ENCODE results near the gene BLTP3A.
"Not testable (repeated sequence)": the region's sequence is repeated elsewhere in the genome, so short reads cannot be mapped to it uniquely, and the experiment has no call there.

BLTP3A gene, protein sequence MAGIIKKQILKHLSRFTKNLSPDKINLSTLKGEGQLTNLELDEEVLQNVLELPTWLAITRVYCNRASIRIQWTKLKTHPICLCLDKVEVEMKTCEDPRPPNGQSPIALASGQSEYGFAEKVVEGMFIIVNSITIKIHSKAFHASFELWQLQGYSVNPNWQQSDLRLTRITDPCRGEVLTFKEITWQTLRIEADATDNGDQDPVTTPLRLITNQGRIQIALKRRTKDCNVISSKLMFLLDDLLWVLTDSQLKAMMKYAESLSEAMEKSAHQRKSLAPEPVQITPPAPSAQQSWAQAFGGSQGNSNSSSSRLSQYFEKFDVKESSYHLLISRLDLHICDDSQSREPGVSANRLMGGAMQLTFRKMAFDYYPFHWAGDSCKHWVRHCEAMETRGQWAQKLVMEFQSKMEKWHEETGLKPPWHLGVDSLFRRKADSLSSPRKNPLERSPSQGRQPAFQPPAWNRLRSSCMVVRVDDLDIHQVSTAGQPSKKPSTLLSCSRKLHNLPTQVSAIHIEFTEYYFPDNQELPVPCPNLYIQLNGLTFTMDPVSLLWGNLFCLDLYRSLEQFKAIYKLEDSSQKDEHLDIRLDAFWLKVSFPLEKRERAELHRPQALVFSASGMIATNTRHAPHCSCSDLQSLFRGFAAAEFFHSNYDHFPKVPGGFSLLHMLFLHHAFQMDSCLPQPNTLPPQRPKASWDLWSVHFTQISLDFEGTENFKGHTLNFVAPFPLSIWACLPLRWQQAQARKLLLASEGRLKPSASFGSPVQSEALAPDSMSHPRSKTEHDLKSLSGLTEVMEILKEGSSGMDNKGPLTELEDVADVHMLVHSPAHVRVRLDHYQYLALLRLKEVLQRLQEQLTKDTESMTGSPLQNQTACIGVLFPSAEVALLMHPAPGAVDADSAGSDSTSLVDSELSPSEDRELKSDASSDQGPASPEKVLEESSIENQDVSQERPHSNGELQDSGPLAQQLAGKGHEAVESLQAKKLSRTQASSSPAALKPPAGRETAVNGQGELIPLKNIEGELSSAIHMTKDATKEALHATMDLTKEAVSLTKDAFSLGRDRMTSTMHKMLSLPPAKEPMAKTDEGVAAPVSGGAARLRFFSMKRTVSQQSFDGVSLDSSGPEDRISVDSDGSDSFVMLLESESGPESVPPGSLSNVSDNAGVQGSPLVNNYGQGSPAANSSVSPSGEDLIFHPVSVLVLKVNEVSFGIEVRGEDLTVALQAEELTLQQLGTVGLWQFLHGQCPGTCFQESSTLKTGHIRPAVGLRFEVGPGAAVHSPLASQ (N-terminal part only)

DNA sequence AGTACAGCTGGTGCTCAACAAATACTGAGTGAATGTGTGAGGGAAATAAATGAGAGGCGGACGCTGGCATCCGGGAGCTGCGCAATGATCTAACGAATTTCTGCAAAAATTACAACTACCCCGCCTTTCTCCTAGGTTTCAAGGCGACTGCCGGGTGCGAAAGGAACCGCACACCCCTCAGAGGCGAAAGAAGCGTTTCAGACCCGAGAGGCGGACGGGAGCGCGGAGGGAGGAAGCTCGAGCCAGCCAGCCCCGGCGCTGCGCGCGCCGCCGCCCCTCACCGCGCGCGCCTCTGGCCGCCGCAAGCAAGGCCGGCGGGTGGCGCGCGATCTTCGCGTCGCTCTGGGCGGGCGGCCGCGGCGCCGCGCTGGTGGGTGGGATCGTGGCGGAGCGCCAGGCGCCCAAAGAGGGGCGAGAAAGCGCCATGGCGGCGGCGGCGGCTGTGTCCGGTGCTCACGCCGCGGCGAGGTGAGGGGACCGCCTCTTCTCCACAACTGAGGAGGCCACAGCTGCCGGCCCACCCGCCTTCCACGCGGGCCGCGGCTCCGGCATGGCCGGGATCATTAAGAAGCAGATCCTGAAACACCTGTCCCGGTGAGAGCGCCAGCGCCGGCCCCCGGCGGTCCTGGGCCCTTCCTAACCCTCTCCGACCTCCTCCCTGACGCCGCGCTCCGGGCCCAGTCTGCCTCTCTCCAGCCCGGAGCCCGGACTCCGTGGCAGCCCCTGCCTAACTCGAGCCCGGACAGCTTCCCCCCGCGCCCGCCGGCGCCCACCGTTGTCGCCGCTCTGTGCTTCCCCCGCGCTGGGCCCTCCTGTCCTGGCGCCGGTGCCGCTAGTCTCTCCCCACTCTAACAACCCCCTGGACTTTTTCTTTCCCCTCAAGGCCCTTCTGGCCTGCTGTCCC, at the start of gene BLTP3A:
Gene BLTP3A, plus strand, starts transcription at position 383 of the 904 bp plus-strand sequence. Its CDS starts 168 bp downstream, at position 551.
- peak in 13 of 14 donors; percentile 28 to 82 (median 71) for DNase-seq

DNA sequence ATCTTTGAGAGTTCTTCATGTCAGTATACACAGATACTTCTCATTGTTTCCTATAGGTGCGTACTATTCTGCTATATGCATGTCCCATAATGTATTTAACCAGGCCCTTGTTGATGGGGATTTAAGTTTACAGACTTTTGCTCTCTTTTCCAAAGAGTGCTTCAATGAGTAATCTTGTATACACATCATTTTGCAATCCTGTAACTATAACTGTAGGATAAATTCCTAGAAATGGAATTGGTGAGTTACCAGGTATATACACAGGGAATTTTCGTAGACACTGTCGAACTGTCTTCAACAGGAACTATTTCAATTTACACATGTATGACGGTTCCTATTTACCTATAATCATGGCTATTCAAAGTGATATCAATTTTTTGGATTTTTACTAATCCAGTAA, 49.8 kb upstream of the BLTP3A start:
- DNase-seq = no peak

DNA sequence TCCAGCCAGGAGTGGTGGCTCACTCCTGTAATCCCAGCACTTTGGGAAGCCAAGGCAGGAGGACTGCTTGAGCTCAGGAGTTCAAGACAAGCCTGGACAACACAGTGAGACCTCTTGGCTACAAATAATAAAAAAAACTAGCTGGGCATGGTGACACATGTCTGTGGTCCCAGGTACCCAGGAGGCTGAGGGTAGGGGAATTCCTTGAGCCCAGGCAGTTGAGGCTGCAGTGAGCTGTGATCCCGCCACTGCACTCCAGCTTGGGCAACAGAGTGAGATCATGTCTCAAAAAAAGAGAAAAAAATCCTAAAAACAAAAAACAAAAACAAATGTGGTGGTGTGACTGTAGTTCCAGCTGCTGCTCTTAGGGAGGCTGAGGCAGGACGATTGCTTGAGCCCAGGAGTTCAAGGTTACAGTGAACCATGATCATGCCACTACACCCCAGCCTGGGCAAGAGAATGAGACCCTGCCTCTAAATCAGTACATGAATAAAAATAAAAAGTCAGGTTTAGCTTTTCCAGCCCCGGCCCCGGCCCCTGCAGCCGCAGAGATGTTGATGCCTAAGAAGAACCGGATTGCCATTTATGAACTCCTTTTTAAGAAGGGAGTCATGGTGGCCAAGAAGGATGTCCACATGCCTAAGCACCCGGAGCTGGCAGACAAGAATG, 48.1 kb upstream of the BLTP3A start:
- DNase-seq = no peak

DNA sequence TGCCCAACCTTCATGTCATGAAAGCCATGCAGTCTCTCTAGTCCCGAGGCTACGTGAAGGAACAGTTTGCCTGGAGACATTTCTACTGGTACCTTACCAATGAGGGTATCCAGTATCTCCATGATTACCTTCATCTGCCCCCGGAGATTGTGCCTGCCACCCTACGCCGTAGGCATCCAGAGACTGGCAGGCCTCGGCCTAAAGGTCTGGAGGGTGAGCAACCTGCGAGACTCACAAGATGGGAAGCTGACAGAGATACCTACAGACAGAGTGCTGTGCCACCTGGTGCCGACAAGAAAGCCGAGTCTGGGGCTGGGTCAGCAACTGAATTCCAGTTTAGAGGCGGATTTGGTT, 47.6 kb upstream of the BLTP3A start:
- DNase-seq = not testable (repeated sequence)

DNA sequence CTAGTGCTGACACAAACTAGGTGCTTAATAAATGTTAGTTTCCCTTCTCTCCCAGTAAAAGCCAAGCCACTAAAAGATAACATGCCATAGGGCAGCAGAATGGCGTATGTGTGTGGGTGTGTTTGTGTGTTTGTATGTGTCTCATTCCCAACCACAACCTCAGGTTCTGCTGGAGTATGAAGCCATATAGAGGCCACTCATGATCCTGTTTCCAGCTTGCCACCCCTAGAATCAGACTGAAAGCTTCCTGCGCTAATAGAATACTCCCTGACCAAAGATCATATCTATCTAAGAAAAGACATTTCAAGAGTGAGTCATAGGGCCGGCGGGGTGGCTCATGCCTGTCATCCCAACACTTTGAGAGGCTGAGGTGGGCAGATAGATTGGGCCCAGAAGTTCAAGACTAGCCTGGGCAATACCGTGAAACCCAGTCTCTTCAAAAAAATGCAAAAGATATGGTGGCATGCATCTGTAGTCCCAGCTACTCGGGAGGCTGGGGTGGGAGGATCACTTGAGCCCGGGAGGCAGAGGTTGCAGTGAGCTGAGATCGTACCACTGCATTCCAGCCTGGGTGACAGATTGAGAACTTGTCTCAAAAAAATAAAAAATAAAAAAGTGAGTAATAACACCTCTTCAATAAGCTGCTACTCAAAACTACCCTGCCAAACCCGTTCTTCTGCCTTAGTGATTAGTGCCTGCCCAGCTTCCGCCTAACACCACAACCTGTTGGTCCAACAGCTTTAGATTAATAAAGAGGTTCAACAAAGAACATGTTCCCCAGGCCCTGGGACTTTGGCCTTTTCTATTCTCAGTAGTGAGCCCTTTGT, 46.4 kb upstream of the BLTP3A start:
- DNase-seq = no peak

DNA sequence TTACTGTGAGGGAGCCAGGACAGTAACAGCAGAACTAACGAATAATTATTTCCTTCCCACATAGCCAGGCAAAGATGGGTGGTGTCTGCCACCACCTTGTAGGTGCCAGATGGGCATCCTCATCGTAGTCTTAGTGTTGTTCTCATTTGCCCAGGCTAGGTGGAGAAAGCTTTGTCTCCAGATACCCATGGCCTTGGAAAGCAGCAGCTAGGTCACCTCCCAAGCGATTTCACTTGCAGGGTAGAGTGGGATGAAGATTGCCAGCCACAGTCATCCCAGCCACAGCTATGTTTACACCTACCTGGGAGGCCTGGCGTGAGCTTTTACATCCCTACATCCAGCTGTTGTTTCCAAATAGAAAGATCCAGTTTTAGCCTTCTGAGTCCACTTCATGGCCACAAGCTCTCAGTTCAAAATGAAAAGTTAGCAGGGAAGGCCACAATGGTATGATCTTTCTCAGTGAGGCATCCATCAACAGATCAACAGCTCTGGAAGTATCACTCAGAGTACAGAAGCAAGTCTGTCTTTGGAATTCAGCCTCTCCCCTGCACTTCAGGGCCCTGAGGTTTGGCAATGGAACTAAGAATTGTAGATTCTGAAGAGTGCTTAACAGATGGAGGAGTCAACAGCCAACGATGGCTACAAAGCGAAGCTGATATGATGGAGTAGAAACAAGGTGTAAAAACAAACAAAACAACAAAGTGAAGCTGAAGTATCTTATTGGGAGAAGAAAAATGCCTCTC, 45.6 kb upstream of the BLTP3A start:
- no peak for DNase-seq

DNA sequence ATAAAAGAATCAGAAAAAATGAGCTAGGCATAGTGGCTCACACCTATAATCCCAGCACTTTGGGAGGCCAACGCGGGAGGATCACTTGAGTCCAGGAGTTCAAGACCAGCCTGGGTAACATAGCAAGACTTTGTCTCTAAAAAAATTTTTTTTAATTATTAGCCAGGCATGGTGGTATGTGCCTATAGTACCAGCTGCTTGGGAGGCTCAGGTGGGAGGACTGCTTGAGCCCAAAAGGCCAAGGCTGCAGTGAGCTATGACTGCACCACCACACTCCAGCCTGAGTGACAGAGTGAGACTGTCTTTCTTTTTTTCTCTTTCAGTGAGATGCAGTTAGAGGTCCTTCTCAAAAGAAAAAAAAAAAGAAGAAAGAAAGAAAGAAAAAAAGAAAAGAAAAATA, 43.1 kb upstream of the BLTP3A start:
- no peak for DNase-seq

DNA sequence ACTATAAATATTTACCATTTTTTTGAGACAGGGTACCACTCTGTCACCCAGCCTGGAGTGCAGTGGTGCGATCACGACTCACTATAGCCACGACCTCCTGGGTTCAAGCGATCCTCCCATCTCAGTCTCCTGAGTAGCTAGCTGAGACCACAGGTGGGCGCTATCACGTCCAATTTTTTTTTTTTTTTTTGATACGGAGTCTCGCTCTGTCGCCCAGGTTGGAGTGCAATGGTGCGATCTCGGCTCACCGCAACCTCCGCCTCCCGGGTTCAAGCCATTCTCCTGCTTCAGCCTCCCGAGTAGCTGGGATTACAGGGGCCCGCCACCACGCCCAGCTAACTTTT, 35.4 kb upstream of the BLTP3A start:
- peak in 1 of 14 donors; percentile 23 for DNase-seq

DNA sequence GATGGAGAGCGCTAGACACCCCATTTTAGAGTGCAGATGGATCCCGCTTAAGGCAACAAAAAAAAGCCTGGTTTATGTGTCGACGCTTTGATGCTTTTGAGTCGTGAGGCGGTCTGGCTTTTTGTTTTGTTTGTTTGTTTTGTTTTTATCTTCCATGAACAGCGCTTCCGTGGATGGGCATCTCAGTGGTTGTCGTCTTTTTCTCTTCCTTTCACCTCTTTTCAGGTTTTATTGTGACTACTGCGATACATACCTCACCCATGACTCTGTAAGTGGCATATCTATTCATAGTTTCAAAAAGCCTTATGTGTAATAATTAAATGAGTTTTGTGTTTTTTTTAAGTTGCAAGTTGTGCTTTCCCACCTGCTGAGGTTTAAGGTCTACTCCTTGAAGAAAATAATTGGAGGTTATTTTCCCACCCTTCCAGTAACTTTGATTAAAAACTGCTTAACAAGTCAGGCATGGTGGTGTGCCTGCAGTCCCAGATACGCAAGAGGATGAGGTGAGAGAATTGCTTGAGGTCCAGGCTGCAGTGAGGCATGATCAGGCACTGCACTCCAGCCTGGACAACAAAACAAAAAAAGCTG, 34.1 kb upstream of the BLTP3A start:
- DNase-seq = no peak

DNA sequence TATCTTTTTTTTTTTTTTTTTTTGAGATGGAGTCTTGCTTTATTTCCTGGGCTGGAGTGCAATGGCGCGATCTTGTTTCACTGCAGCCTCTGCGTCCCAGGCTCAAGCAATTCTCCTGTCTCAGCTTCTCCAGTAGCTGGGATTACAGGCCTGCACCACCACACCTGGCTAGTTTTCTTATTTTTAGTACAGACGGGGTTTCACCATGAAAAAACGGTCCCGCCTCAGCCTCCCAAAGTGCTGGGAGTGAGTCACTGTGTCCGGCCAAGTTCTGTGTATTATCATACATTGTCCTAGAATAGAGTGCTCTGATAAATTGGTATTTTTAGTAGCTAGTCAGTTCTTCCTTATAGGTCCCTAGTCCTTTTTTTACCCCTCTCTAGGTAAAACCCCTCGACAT, 31.8 kb upstream of the BLTP3A start:
- no peak for DNase-seq

DNA sequence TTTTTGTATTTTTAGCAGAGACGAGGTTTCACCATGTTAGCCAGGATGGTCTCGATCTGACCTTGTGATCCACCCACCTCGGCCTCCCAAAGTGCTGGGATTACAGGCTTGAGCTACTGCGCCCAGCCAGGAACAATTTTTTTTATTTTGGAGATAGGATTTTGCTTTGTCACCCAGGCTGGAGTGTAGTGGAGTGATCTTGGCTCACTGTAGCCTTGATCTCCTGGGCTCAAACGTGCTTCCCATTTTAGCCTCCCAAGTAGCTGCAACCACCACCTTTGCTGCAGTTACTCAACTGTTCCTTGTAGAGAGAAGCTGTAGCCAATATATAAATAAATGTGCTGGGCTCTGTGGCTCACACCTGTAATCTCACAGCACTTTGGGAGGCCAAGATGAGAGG, 30.2 kb upstream of the BLTP3A start:
- not testable (repeated sequence) for DNase-seq

DNA sequence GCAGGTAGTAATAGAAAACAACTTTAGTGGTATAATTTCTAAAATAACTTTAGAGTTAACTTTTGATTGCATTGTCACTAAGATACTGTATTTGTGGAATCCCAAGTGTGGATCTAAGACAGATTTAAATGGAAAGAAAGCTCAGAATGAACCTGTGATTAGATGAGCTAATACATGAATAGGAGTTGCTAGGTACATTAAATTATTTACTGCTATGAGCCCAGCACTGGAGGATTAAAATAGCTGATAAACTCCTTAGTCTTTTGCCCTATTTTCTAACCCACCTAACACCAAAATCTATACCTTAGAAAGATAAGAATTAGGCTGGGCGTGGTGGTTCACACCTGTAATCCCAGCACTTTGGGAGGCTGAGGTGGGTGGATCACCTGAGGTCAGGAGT, 23.7 kb upstream of the BLTP3A start:
- no peak for DNase-seq

DNA sequence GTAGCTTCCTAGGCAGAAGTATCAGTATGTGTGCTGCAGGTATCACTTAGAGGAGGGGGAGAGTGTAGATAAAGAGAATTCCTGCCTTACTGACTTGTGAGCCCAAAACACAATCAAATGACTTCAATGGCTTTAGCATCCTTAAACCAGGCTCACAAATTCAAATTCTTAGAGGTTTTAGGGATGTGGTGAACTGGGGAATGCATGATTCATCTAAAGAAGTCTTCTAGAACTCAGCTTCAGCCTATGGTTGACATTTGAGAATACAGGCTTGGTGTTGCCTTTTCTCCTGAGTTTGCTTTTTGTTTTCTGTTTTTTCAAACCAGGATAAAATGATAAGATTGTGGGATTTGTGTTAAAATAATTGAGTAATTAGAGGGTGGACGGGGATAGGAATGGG, 20.2 kb upstream of the BLTP3A start:
- no peak for DNase-seq

DNA sequence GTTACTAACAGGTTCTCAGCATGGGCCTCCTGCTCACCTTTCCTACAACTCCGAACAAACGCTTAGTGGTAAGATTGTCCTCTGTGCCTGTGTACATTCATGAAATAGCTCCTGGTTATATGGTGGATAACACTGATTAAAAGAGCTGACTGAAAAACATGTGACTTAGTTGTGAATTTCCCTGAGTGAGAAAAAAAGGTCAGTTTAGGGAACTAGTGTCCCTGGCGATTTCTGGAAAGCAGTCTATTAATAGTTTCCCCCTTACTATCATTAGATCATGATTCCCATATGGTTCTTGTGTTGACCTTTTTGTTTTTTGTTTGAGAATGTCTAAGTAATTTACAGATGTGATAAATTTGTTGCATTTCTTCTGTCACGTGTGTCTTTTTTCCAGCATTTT, 18.9 kb upstream of the BLTP3A start:
- no peak for DNase-seq

DNA sequence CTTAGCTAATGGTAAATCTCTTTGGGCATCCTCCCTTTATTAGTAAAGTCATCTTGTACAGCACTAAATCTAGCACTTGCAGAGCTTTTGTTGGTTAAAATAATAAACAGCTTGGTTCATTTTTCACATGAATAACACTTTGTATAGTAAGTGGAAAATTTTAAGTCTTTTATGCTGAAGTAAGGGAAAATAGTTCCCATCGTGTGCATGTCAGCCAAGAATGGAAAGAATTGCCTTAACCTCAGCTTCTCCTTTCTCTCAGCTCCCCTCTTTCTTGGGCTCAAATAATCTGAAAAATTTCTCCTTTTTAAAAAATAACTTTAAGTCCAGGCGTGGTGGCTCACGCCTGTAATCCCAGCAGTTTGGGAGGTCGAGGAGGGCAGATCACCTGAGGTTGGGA, 18.0 kb upstream of the BLTP3A start:
- DNase-seq = no peak

DNA sequence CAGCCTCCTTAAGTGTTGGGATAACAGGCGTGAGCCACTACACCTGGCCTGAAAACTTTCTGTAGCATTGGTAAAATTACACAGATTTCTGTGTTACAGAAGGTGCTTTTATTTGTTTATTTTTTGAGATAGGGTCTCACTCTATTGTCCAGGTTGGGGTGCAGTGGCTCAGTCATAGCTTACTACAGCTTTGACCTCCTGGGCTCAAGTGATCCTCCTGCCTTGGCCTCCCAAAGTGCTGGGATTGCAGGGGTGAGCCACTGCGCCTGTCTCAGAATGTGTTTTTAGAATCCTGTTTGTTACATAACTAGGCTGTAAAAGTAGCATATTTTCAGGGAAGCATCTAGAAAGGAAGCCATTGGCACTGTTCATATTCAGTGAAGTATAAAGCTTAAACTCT, 16.9 kb upstream of the BLTP3A start:
- DNase-seq = no peak

DNA sequence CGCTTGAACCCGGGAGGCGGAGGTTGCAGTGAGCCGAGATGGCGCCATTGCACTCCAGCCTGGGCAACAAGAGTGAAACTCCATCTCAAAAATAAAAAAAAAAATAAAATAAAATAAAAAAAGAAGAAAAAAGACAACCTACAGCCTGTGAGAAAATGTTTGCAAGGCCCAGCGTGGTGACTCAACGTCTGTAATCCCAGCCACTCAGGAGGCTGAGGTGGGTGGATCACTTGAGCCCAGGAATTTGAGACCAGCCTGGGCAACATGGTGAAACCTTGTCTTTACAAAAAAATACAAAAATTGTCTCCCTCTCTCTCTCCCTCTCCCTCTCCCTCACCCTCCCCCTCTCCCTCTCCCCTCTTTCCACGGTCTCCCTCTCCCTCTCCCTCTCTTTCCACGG, 6.5 kb upstream of the BLTP3A start:
- not testable (repeated sequence) for DNase-seq

DNA sequence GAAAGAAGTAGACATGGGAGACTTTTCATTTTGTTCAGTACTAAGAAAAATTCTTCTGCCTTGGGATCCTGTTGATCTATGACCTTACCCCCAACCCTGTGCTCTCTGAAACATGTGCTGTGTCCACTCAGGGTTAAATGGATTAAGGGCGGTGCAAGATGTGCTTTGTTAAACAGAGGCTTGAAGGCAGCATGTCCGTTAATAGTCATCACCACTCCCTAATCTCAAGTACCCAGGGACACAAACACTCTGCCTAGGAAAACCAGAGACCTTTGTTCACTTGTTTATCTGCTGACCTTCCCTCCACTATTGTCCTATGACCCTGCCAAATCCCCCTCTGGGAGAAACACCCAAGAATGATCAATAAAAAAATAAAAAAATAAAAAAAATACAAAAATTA, 4.7 kb upstream of the BLTP3A start:
- DNase-seq = not testable (repeated sequence)

DNA sequence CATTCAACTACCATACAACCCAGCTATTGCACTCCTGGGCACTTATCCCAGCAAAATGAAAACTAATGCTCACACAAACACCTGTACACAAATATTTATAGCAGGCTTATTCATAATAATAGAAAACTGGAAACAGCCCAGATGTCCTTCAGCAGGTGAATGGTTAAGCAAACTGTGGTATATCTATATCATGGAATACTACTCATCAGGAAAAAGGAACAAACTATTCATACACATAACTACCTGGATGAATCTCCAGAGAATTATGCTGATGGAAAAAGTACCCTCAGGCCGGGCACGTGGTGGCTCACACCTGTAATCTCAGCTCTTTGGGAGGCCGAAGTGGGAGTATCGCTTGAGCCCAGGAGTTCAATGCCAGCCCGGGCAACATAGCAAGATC, 3.8 kb upstream of the BLTP3A start:
- DNase-seq = no peak
